ENCODE data around the gene SYNGR2.

DNA sequence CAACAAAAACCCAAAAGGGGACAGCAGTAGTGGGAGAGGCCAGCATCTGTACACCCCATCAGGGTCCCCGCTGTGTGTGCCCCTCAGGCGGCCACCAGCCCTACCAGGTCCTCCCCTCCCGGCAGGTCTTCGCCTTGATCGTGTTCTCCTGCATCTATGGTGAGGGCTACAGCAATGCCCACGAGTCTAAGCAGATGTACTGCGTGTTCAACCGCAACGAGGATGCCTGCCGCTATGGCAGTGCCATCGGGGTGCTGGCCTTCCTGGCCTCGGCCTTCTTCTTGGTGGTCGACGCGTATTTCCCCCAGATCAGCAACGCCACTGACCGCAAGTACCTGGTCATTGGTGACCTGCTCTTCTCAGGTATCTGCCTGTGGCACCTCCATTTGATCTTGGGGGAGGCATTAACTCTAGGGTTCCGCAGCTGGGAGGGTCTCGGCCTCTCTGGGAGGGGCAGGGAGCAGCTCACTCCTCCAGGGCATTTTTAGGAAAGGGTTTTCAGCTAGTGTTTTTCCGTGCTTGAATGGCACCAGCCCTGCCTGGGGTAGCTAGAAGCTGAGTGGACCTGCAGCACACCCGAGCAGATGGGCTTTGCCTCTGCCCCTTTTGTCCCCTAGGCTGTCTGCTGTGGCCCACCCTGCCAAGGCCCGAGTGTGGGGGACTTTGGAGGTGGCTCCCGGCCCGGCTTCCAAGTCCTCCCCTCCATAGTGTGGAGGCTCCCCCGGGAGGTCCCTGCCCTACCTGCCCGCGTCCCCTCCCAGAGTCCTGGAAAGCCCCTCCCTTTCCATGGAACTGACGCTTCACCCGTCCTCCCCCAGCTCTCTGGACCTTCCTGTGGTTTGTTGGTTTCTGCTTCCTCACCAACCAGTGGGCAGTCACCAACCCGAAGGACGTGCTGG is 2.6 kb downstream of the SYNGR2 start:
- TF ChIP-seq, protein P1, sequence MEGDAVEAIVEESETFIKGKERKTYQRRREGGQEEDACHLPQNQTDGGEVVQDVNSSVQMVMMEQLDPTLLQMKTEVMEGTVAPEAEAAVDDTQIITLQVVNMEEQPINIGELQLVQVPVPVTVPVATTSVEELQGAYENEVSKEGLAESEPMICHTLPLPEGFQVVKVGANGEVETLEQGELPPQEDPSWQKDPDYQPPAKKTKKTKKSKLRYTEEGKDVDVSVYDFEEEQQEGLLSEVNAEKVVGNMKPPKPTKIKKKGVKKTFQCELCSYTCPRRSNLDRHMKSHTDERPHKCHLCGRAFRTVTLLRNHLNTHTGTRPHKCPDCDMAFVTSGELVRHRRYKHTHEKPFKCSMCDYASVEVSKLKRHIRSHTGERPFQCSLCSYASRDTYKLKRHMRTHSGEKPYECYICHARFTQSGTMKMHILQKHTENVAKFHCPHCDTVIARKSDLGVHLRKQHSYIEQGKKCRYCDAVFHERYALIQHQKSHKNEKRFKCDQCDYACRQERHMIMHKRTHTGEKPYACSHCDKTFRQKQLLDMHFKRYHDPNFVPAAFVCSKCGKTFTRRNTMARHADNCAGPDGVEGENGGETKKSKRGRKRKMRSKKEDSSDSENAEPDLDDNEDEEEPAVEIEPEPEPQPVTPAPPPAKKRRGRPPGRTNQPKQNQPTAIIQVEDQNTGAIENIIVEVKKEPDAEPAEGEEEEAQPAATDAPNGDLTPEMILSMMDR (conservative IDR thresholded peaks at IDR 0.05), result no peak
- TF ChIP-seq ZFX (IDR thresholded peaks at IDR 0.05), result no peak

Data from C4-2B (cell line).